AG08396 (cell line): Measurements from ENCODE around the gene TRPM3.

ENCODE experiments used
- DNase-seq: peaks from one replicate; pipeline ENCODE4 v3.0.0; 2012; ENCODE audit warnings: low spot score, mixed read lengths

The TRPM3 gene

DNA sequence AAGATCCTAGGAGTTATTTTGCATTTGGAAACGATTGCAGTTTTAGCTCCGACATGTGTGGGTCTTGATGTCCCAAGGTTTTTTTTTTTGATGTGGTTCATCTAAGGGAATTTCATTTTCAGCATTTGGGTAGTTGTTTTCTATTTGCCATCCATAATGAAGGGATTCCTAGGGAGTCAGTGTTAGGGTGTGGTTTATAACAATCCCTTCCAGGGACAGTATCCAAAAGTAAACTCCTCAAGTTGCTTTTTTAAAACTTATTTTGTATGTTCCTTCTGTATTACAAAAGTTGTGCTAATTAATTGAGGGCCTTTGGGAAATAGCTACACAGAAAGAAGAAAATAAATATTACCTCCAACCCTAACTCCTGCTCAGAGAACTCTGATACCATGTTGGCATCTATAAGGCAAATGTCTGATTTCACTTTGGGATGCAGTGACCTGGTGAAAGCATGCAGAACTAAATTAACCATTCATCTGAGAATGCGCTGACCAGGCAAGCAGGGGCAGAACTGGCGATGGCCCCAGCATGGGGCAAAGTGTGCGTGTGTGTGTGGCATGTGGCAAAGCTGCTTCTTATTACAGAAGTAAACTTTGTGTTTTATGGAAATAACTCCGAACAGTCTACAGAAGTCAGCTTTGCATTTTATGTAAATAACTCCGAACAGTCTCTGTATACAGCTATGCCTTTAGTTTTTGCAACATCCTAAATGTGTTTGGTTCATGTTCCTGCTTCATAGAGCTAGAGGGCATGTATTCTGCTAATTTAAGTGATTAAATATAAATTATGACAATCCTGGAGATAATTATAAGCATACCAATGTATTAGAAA is 237.2 kb downstream of the TRPM3 start:
- DNase-seq, result no peak

DNA sequence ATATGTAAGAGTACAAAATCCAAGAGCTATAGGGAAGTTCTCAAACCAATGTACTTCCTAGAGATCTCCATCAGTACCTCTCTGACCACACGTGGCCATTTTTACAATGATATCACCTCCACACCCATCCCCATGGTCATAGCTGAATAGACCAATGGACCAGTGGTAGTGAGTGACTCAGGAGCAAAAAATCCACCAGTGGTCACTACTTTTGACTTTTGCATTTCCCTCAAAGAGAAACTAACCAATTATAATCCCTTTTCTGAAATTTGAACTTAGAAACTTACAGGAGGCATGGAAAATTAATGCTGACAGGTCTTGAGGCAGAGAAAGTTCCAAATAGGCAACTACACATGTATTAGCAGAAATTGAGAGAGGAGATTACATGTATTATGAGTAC is 238.4 kb downstream of the TRPM3 start:
- peak; percentile 14 for DNase-seq

DNA sequence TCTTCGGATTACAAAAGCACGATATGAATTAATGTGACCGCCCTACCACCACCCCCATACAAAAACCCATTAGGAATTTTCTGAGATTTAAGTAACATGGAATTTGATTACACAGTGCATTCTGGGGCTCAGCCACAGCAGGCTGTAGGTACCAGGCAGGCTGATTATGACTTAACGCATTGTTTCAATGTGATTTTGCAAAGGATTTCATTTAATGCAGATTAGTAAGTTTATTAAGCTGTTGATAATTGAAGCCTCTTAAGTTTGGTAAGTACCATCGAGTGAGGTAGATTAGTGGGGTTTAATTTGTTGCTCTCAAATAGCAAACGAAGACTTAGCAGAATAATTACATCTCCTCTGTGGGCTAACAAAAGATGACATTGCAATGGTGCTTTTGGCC is 240.1 kb downstream of the TRPM3 start:
- DNase-seq, result no peak

DNA sequence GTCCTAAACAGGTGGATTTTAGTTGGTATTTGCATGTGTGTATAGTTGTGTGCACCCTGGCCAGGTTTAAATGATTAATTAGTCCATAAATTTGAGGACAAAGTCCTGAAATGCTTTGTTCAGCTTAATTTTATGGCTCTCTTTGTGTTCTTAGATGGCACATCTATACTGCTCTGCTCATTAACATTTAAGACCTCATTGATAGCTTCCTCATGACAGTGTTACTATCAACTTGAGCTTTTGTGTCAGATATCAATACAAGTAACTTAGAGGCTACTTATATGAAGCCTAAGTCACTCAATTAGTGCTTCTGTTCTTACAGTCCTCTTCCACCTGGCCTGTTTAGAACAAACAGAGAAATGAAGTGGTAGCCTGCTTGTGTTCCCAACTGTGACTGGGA is 240.9 kb downstream of the TRPM3 start:
- no peak for DNase-seq

DNA sequence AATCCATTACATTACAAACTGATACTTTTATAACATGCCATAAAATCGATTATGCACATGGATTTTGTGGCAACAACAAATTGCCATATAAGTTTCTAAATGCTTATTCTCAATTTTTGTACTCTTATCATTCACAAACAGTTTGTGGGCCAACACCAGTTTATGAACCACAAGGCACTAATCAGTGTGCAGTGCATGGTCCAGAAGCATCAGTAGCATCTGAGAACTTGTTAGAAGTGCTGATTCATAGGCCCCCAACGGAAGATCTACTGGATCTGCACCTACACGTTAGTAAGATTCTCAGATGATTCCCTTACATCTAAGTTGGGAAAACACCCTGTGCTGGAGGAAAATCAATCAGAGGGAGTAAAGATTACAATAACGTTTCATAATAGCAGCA is 242.8 kb downstream of the TRPM3 start:
- no peak for DNase-seq

DNA sequence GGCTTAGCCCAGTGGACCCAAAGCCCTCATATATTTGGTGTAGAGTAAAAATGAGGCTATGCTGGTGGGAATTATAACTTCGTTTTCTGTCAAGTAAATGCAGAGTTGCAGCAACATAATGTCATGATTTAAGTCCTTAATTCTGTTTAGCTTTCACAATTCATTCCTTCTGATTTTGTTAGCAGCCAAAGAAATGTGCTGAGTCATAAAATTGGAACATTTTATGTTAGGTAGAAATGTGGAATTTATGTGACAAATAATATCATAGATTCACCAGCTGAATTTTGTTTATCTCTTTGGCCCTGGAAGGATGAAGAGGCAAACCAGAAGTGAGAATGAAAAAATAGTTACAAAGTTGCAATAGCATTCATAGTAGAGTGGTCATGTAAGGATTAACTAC is 247.0 kb downstream of the TRPM3 start:
- no peak for DNase-seq

DNA sequence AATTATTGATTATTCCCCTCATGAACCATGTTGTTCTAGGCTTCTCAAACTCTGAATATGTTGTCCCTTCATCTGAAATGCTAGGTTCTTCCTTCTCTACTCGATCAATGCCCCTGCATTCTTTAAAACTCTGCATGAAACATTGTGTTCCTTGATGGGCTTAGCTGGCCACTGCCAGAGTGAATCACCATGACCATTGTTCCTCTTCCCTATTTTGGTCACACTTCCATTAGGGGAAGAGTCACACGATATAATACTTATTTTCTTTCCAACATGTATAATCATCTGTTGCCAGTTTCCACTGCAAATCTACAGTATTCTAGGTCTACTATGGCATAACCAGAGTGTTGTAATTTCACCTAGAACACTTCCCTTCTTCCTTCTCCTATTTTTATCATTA is 247.9 kb downstream of the TRPM3 start:
- no peak for DNase-seq

DNA sequence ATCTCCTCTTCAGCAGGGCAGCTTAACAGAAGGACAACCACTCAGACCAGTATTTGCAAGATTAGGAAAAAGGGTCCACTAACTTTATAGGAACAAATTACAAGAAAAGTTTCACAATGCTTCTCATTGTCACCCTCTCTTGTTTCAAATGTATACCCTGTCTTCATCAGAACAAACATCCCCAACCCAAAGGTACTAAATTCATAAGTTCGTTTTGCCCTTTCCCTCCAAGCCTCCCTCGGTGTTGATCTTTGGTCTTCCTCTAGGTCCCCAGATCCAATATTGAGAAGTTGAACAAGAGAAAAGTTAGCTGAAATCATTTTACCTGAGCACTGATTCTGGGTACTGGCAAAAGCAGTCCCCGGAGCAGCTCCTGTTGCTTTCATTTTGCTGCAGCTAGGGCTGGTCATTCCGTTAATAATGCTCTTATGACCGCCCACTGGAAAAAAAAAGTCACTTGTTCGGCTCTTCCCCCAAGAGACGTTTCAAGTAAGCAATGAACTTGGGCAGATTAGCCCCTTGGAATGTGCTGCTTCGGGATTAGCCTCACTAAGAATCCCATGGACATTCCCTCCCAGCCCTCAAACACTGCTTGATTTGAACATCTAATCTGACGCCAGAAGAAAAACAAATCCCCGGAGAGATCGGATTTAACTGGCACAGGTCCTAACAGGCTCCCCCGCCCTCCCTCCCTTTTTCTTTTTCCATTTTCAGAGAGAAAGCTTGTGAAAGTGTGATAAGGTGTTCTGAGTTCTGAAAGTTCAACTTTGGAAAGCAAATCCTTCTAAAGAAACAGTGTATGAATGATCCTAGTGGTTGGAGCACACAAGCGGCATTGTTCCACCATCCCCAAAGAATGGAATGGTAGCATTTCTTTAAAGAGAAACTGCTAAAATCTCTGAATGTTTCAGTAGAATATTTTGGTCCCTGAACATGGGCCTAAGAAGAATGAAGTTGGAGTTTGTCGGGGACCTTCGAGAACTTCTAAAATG is 252.5 kb downstream of the TRPM3 start:
- DNase-seq, result peak; percentile 5

DNA sequence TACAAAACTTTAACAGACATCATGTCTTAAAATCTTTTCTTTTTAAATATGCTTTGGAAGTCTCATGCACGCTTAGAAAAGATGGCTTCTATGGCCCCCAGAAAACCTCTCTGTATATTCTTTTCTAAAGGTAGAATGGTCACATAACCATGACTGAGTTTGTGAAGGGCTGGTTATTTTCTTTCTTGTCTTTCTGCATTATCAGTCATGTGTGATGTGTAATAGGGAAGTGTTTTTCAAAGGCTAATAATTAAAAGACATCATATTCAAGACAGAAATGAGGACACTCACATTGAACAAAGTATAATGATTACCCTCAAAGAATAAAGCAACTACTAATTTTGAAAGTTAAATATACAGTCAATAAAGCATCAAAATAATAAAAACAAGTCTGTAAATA is 253.4 kb downstream of the TRPM3 start:
- no peak for DNase-seq

DNA sequence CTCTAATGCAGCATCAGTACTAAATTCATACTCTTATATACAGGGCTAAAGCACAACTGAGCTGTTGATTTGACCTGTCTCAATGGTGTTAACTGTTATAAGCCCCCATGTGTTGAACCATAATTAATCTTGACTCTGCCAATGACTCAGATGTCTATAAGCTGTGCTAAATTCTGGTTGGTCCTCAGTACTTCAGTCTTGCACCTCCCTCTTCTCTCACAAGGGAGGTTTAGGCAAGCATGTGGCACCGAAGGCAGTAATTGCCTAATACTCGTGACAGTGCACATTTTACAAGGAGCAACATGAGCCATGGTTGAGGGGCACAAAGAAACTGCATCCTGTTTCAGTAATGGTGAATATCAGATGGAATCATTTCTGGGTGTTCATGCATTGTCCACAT is 255.9 kb downstream of the TRPM3 start:
- DNase-seq, result no peak

DNA sequence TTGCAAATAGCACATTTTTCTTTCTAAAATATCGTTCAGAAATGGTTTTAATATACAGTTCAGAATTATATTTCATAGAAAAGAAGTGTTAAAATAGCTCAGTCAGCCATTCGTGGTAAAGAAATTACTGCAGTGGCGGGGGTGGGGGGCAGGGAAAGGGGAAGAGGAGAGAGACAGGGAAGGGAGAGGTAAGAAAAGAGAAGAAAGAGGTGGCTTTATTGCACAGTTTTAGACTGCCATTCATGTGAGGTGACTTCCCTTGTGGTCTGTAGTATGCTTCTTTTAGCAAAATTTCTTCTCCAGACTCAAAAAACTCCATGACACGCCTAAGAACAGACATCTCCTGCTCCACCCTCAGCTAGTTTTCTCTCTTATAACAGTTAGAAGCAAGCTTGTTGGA is 259.6 kb downstream of the TRPM3 start:
- DNase-seq, result no peak

DNA sequence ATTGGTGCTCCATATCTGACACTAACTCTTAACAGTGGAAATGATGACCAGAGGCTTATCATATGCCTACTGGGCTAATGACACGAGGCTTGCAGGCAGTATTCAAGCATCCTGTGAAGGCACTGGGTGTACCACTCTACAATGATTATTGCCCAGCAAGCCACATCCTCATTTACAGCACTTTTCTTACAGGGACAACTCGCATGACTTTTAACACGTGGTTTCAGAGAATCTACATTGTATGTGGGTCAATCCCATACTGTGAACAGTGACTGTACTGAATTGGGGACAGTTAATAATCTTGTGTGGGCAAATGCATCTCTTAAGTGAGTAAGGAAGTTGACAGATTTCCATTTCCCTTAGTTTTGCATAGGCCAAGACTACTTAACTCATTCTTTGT is 260.0 kb downstream of the TRPM3 start:
- no peak for DNase-seq

DNA sequence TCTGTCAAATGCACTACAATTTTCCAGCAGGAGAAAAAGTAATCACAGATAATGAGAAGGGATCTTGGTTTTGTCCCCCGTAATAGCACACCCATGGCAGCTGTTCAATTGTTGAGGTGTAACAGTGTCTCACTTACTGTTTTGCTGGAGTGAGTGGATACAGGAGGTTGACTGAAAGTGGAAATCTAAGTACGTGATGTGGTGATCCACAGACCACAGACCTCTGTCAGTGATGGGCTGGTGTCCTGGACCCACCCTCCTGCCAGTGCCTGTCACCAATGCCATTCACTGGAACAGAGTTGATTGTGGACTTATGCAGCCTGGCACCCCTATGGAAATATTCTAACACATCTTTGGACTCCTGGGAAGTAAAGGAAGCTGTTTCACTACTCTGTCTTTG is 261.7 kb downstream of the TRPM3 start:
- no peak for DNase-seq

DNA sequence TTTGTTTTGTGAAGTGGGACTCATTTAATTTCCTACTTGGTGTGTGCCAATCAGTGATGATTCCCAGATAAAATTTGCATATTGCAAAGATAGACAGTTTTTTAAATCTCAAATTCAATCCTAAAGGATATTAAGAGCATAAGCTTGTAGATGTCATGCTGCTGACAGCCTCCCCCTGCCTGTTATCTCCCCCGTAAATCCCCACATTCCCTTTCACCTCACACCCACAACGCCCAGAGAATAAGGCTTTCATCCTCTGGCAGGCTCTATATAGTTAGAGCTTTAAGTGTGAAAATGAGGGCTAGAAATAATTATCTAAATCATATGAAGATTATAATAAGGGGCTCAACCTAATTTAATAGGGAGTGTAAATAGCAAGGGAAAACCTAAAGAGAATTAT is 265.0 kb downstream of the TRPM3 start:
- no peak for DNase-seq

DNA sequence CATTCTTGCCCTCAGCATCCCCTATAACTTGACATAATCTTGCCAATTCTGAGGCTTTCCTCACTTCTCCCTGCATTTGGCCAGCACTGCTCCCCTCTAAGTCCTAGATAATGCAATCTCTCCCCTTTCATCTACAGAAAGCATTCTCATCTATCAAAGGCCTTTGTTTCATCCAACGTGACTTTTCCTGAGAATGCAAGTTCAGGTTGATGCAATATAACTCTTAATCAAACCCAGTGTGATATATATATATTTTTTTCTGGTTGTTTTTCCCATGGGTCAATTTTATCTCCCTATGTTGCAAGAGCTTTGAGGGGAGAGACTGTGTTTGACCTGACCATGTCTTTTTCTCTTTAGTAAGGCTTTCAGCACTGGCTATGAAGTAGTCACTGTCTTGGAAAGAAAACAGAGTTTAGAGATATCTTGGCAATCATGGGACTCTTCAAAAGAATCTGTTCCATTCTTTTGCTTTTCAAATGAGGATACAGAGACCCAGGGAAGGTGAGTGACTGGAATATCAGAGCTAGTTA is 268.6 kb downstream of the TRPM3 start:
- DNase-seq, result no peak

DNA sequence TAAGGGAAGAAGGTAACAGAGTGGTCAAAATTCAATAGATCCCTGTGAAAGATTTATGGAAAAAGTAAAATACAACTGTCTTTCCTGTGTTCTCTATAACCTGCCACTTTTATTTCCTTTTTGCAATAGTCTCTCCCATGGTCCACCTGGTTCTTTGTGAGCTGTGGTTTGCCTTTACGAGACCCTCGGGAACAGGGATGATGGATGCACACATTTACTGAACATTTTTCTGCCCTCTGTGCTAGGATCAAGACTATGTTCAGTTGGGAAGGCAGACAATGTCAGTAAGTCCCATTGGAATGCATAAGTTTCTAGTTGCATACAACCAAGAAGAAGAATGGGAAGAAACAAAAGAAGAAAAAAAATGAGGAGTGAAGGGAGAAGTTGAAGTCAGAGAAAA is 281.2 kb downstream of the TRPM3 start:
- no peak for DNase-seq

DNA sequence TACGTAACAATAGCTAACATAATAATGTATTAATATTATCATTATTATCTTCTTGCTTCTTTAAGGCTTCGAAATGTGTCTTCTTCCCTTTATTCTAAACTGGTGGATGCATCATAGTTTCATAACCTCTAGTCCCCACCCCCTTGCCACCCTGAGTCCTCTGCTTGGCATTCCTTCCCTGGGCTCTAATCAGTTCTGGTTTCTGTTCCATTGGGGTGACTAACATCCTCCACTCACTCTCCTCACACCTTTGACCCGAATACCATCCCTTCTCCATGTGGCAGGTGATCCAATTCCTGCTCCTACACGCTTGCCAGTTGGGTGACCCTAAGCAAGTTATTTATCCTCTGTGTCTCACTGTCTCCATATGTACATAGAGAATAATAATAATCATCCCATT is 286.1 kb downstream of the TRPM3 start:
- DNase-seq, result peak; percentile 5

DNA sequence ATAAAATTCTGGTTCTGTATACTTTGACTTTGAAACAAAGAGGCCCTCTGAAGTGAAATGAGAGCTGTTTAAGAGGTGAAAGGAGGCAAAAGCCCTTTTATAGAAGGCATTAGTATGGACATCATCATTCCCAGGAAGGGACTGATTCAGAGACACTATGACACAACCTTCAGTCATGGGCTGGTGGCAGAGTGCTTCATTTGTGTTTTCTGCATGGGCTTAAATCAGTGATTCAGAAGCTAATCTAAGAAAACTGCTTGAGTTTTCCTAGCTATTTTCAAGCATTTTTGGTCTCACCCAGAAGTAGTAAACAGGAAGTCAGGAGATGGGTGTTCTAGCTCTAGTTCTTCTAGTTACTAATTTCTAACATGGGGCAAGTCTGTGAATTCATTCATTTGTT is 288.9 kb downstream of the TRPM3 start:
- DNase-seq, result peak; percentile 5

DNA sequence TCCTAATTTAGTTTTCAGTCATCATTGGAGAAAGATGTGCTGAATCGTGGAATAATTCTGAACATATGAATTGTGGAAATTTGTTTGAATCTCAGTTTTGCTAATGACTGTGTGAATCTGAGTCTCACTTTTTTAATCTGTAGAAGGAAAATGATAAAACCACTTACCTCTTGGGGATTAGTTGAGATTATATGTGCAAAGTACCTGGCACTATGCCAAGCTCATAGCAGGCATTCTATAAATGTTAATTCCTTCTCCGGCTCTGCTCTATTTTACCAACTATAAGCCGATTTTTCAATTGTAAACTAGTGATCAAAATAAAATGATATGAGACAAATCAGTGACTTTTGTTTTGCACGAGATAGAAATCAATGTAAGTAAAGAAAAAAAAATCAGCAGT is 290.8 kb downstream of the TRPM3 start:
- DNase-seq, result no peak

DNA sequence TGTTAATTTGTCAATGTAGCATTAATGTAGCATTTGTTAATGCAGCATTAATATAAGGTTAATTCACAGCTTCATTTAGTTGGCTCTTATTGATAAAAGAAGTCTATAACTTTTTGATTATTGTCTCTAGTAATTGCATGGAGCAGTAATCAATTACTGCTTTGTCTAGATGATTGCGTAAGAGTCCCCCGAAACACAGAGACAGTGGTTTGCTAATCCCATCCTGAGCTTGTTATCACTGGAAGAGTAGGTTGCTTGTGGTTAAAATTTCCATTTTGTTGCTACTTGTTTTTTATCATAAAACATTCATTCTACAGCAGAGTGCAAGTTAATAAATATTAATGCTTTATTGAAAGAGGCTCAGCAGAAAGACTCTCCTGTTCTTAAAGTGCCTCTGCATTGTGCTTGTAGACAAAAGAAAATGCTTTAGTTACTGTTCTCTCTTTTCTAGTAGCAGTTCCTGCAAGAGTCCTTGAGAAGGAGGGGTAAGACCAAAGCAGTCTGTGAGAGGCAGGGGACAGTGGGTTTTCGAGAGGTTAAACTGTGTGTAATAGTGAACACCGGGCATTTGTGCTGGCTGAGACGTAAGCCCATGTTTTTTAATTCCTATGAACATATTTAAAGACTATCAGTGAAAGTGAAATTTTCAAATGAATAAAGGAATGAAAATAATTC is 291.7 kb downstream of the TRPM3 start:
- no peak for DNase-seq

DNA sequence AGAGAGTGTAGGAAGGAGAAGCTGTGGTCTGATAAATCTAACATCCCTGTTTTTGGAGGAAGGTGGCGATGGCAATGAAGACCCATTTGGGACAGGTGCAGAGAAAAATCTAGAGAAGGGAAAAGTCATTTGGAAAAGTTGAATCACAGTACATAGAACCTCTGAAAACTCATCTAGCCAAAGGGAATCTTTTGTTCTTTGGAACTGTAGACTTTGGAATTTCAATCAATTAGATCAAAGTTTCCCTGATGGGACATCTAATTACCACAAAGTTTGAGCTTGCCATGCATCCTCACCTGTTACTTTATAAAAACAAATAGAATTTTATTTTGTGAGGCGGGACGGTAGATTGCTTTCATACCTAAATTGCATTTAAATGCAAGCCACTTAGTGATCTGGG is 294.9 kb downstream of the TRPM3 start:
- DNase-seq, result no peak

DNA sequence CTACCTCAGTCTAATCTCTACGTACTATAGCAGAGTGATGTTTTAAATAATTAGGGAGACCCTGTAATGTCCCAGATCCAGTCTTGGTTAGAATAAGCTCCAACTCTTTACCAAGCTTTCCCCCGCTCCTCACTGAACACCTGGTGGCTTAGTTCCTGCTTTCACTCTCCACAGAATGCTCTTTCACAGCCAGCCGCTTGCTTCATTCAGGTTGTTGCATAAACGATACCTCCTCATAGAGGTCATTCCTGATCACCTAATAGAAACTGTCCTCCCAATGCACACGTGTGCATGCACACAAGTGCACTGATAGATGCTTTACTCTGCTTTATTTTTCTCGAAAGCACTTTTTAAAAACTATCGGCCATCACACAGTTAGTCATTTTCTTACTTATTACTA is 298.1 kb downstream of the TRPM3 start:
- no peak for DNase-seq
